ENCODE data around the gene RXFP2.

Gene RXFP2, protein sequence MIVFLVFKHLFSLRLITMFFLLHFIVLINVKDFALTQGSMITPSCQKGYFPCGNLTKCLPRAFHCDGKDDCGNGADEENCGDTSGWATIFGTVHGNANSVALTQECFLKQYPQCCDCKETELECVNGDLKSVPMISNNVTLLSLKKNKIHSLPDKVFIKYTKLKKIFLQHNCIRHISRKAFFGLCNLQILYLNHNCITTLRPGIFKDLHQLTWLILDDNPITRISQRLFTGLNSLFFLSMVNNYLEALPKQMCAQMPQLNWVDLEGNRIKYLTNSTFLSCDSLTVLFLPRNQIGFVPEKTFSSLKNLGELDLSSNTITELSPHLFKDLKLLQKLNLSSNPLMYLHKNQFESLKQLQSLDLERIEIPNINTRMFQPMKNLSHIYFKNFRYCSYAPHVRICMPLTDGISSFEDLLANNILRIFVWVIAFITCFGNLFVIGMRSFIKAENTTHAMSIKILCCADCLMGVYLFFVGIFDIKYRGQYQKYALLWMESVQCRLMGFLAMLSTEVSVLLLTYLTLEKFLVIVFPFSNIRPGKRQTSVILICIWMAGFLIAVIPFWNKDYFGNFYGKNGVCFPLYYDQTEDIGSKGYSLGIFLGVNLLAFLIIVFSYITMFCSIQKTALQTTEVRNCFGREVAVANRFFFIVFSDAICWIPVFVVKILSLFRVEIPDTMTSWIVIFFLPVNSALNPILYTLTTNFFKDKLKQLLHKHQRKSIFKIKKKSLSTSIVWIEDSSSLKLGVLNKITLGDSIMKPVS

GRCh38 chr13:31739226-31739625, at the start of gene RXFP2:
Gene RXFP2, plus strand, starts transcription at chr13:31739526. Its CDS starts 87 bp downstream, at chr13:31739613.
- DNase-seq, result no peak

GRCh38 chr13:31697290-31697689, 42.0 kb upstream of the RXFP2 start:
- DNase-seq, result no peak

GRCh38 chr13:31699650-31700049, 39.7 kb upstream of the RXFP2 start:
- no peak for DNase-seq

DNA sequence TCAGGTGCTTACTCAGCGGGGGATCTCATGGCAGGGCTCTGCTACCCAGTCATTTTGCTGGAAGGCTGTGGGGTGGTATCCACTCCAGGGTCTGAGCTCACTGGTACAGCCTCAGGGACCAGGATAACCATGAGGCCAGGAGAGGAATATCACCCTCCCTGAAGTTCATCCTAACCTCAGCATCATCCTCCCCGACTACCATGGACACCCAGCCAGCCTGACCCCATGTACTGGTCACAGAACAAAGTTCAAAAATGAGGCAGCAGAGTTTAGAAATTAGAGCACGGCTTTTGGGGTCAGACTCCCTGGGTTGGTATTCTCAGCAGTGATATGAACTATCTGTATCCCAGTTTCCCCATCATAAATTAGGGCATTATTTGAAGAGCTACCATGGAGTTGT, 35.5 kb upstream of the RXFP2 start:
- no peak for DNase-seq

GRCh38 chr13:31706105-31706504, 33.2 kb upstream of the RXFP2 start:
- no peak for DNase-seq

DNA sequence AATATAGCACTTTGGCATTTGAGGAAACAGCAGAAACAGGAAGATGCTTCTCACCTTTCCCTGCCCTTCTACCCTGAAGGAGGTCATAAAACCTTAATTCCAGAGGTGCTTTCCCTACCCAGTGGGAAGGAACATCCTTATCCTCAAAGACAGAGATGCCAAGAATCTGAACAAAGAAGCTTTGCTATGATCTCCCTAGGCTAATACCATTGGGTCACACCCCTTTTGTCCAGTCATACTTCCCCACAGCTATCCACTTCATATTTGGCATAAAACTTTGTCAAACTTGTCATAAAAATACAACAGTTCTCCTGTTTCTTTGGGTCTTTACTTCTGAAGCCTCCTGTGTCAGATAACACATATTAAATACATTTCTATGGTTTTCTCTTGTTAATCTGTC, 21.7 kb upstream of the RXFP2 start:
- DNase-seq, result no peak

DNA sequence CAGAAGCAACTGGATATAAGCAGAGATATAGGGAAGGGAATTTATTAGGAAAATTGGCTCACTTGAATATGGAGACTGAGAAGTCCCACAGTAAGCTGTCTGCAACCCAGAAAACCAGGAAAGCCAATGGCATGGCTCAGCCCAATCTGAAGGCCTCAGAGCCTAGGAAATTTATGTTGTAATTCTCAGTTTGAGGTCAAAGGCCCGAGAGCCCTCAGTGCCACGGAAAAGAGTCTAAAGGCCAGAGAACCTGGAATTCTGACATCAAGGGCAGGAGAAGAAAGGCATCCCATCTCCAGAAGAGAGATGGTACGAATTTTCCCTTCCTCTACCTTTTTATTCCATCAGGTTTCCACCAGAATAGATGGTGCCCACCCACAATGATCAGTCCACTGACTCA, 20.1 kb upstream of the RXFP2 start:
- DNase-seq, result no peak

DNA sequence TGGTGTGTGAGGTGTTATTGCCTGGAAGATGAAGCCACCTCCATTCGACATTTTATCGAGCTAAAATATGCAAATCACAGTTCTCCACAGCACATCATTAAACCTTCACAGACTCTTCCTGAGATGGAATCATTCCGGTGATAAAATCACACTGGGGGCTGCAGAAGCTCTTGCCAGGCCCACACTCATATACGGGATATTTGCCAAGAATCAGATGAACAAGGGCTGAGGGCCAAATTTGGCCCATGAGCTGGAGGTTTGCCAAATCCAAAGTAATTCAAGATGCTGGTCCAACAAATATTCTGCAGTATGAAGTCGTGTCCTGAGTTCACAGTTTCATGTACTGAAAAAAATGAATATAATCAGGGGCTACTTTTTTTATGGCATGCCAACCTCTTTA, 16.7 kb upstream of the RXFP2 start:
- DNase-seq, result peak in 1 of 56 donors; percentile 1

- no peak for DNase-seq
Observed at GRCh38 chr13:31725841-31726240, 13.5 kb upstream of the RXFP2 start.

DNA sequence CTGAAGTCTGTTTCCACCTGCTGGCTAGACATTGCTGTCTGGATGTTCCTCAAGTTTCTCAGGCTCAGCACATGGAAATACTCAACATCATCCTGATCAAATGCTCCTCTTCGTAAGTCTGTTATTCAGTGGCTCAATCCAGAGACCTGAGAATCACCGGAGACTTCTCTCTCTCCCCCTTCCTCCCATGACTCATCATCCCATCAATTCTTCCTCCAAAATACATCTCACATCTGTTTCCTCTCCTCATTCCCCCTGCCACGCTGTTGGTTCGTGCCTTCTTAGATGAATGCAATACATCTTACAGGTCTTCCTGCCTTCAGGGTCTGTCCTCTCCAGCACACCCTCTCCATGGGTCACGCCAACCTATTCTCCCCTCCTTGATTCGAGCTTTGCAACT, 7.4 kb upstream of the RXFP2 start:
- no peak for DNase-seq

DNA sequence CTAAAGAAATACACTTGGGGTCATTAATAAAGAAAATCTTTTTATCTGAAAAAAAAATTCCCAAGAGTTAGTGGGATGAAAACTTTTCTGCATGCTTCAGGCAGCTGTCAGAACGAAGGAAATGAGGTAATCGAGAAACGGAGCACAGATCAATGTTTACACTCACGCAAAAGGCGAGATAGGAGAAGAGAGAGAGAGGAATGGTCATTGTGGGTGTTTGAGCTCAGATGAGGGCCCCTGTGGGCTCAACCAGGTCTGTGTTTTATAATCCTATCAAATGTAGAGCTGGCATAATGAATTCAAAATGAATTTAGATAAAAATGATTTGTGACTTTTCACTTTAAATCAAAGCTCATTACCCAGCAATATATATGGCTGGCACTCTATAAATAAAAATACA, 6.3 kb upstream of the RXFP2 start:
- DNase-seq, result no peak

GRCh38 chr13:31733647-31734046, 5.7 kb upstream of the RXFP2 start:
- no peak for DNase-seq

DNA sequence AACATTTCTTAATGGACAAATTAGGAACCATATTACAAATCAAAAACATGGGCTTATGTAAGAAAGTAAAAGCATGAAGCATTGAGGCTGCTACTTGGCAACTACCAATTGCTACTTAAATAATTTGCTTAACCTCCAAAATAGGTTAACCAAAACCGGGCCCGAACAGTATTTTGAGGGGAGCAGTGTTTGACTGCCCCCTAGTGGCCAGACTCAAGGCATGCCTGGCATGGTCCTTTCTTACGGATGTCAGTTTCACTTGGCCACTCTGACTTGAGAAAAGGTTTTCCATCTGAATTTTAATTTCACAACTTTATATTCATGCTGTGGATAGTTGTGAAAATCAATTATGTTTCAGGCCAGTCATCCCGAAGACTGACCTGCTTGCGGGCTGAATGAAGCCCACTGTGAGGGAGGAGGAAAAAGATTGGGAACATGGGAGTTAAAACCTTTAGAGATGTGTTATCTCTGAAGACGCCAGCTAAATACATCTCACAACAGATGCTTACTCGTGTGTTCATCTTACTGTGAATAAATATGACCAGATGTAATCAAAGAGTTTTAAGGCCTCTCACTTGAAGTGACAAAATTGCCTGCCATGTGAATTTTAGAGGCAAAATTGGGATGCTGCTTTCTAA, 2.9 kb downstream of the RXFP2 start:
- peak in 42 of 56 donors; percentile 1 to 72 (median 18) for DNase-seq

DNA sequence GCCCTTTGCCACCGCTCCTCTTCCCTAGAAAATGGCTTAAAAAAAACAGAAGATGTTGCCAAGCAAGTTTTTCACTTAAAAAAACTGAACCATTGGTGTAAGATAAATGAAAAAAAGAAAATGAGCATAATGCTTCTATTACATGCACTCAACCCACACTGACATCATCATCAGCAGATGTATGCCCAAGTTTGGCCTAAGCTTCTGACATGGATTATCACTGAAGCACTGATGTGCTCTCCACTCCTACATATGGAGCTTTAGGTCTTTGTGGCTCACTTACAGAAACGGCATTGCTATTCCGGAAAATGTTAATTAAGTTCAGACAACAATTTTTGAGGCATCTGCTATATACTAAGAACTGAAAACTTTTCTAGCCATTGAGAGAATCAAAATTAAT, 8.0 kb downstream of the RXFP2 start:
- DNase-seq, result no peak

DNA sequence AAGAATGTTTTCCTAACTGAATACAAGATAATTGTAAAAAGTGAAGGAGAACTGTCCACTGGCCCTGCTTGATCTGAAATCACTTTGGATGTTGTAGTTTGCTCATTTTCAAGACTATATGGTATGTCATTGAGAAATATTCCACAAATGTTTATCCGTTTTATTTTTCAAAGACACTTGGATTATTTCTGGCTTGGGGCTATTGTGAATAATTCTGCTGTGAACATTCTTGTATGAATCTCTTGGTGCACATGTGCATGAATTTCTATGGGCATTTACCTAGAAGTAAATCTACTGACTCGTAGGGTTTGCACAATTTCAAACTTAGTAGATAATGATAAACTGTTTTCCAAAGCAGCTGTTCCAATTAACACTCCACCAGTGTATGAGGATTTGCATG, 8.6 kb downstream of the RXFP2 start:
- no peak for DNase-seq

GRCh38 chr13:31749929-31750328, 10.6 kb downstream of the RXFP2 start:
- no peak for DNase-seq

DNA sequence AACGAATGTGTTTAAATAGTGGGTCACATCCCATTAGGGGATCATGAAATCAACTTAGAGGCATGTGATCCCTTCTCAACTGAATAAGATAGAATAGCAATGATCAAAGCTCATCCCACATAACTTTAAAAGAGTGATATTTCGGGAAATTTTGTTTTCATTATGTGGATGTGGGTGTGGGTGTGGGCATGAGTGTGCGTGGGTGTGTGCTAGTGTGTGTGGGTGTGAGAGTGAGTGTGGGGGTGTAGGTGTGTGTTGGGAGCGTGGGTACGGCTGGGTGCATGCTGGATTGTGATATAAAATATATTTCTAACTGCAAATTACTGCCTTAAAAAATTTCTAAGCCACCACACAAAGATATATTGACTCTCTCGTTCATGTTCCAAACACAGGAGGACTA, 15.9 kb downstream of the RXFP2 start:
- DNase-seq, result no peak

DNA sequence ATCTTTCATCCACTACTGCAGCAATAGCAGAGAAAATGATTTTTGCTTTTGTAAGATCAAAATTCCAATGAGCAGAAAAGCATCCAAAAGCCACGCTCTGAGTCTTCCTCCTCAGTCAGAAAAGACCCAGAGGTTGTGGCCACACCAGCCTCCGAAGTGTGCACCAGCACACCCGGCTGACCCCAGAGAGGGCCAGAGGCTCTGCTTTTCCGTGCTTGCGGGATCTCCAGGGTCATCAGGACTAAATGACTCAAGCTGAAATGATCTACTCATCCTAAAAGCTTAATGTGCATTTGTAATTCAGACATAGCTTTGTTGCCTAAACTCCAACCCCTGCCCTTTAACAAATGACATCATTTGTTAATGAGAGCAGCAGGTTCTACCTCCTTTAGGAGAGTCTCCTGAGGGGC, 16.5 kb downstream of the RXFP2 start:
- no peak for DNase-seq

DNA sequence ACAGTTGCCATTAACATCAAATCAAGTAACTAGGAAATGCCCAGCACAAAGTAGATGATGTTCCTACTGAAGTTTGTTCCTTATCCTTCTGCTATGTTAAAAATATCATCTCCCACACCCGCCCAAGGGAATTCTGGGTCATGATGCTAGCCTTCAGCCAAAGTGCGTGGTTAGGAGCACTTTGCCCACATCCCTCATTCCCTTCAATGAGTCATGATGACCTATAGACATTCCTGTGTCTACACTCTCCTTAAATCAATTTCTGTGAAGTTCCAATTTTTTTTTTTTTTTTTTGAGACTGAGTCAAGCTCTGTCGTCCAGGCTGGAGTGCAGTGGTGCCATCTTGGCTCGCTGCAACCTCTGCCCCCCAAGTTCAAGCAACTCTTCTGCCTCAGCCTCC, 17.0 kb downstream of the RXFP2 start:
- DNase-seq, result no peak

DNA sequence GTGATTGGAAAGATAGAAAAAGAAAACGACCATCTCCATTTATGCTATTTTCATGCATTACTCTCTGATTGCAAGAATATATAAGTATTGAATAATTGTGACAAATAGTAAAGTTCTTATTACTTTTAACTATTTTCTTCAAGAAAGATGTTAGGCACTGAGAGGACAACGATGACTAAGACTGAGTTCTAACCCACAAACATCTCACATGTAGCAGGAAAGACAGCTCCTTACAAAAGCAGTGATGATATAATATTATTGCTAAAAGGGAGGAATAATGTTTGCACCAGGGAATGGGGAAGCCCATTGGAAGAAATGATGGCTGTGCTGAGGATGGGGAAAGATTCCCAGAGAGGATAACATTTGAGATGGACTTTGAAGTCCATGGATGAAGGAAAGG, 22.6 kb downstream of the RXFP2 start:
- DNase-seq, result no peak

DNA sequence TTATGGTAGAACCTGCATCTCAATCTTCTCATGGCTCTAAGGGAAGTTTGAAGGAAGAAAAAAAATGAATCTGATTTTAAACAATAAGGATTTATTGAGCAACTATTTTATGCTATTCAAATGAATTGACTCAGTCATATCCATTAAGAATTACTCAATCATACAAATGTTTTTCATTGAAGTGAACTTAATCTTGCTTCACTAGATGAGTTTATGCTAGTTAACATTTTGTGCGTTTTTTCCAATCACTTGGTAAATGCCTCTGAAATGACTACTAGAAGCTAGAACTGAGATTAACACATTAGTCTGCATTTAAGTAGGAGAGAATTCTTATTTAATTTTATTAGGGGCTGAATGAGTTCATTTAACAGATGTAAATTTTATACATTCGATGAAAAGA, 25.2 kb downstream of the RXFP2 start:
- no peak for DNase-seq

DNA sequence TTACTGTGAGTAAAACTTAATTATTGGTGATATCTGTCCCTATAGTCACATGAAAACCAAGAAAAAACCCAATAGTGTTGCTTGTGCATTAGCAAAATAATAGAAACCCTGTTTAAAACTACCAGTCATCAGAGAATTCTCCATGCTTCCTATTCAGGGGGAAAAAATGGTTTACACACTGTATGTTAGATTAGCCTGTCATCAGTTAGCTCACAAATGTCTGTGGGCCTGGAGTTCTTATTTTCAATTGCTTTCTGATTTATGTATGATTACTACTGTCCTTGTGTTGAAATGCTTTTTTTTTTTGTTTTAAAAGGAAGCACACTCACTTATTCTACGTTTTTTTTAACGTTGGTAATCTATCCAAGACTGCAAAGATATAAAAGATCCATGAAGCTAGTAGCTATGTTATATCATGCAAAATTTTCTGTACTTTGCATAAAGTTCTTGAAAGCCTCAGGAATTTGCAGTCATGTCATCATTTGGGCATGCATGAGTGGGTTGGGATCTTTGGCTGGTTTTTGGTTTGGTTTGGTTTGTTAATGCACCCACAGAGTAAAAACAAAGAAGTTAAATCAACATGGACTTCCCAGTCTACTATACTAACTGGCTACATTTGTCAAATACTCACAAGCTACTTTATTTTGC, 25.9 kb downstream of the RXFP2 start:
- no peak for DNase-seq

Measured in amygdala (tissue), 56 donors.